Uterus (tissue), 2 donors: ENCODE measurements around the gene RNF14.

Experiments
- POLR2A ChIP-seq, 2 donors: fragments of 450-650 bp; IDR thresholded peaks; one replicate each; pipeline ENCODE4 v1.6.1; 2016; ENCODE audit warnings: antibody characterized with exemption in 2 of 2, mild to moderate bottlenecking in 1 of 2, moderate library complexity in 1 of 2
- TF ChIP-seq, protein P1 (sequence below), 4 experiments: fragments of 200-600 bp in 2 of 4; fragments of 450-650 bp in 2 of 4; sonication (generic) in 2 of 4; IDR thresholded peaks; one replicate each; pipeline ENCODE4 v1.5.1; 2016 to 2019; ENCODE audit warnings: antibody characterized with exemption in 4 of 4, mild to moderate bottlenecking in 2 of 4, moderate library complexity in 1 of 4

- TF ChIP-seq, protein P1, sequence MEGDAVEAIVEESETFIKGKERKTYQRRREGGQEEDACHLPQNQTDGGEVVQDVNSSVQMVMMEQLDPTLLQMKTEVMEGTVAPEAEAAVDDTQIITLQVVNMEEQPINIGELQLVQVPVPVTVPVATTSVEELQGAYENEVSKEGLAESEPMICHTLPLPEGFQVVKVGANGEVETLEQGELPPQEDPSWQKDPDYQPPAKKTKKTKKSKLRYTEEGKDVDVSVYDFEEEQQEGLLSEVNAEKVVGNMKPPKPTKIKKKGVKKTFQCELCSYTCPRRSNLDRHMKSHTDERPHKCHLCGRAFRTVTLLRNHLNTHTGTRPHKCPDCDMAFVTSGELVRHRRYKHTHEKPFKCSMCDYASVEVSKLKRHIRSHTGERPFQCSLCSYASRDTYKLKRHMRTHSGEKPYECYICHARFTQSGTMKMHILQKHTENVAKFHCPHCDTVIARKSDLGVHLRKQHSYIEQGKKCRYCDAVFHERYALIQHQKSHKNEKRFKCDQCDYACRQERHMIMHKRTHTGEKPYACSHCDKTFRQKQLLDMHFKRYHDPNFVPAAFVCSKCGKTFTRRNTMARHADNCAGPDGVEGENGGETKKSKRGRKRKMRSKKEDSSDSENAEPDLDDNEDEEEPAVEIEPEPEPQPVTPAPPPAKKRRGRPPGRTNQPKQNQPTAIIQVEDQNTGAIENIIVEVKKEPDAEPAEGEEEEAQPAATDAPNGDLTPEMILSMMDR (IDR thresholded peaks at IDR 0.05): no peak
- no peak for TF ChIP-seq POLR2A (IDR thresholded peaks at IDR 0.05)
These were observed 26.8 kb downstream of the RNF14 start for GRCh38 chr5:141995656-141996055.
